H9 (cell line): ENCODE measurements around the gene DRICH1. TPM values are rescaled to one million over a fixed set of nuclear protein-coding genes. Genes with fewer than 3 reads are reported as not detected.

ENCODE experiments used
- DNase-seq: peaks from one replicate; pipeline ENCODE4 v3.0.0-alpha.2; 2017
- H2AFZ ChIP-seq: one replicate; pipeline ENCODE4 v1.6.1; 2013; ENCODE audit warnings: mild to moderate bottlenecking, low read length, control low read depth, moderate library complexity
- H2AK5ac ChIP-seq: 2 replicates; pipeline ENCODE4 v1.6.1; 2013; ENCODE audit warnings: low read length, control low read depth, mixed read lengths; ENCODE audit not compliant: insufficient read length
- H2BK120ac ChIP-seq: one replicate; pipeline ENCODE4 v1.6.1; 2013; ENCODE audit warnings: low read depth, mild to moderate bottlenecking, low read length, control low read depth, inconsistent platforms; ENCODE audit not compliant: poor library complexity, severe bottlenecking
- H2BK12ac ChIP-seq: 2 replicates; pipeline ENCODE4 v1.6.1; 2013; ENCODE audit warnings: low read length, control low read depth, mixed read lengths, low read depth; ENCODE audit not compliant: insufficient read length
- H2BK15ac ChIP-seq: 2 replicates; pipeline ENCODE4 v1.6.1; 2013; ENCODE audit warnings: low read depth, low read length, control low read depth
- H2BK20ac ChIP-seq: one replicate; pipeline ENCODE4 v1.6.1; 2013; ENCODE audit warnings: low read depth, mild to moderate bottlenecking, low read length, control low read depth, inconsistent platforms; ENCODE audit not compliant: poor library complexity, severe bottlenecking
- H2BK5ac ChIP-seq: 2 replicates; pipeline ENCODE4 v1.6.1; 2013; ENCODE audit warnings: low read length, control low read depth, mixed read lengths; ENCODE audit not compliant: insufficient read length
- H3K14ac ChIP-seq: 2 replicates; pipeline ENCODE4 v1.6.1; 2013; ENCODE audit warnings: low read length, control low read depth; ENCODE audit not compliant: insufficient read depth
- H3K18ac ChIP-seq: 2 replicates; pipeline ENCODE4 v1.6.1; 2013; ENCODE audit warnings: low read depth, mild to moderate bottlenecking, mixed read lengths, low read length, control low read depth; ENCODE audit not compliant: insufficient read length
- H3K23ac ChIP-seq: 2 replicates; pipeline ENCODE4 v1.6.1; 2013; ENCODE audit warnings: low read length, control low read depth, mixed read lengths, low read depth; ENCODE audit not compliant: insufficient read length
- H3K23me2 ChIP-seq: 2 replicates; pipeline ENCODE4 v1.6.1; 2013; ENCODE audit warnings: low read depth, mild to moderate bottlenecking, mixed read lengths, low read length, control low read depth; ENCODE audit not compliant: insufficient read length, poor library complexity, severe bottlenecking
- H3K27ac ChIP-seq: 2 replicates; pipeline ENCODE4 v1.5.1; 2013; ENCODE audit warnings: low read length, control low read depth, mixed read lengths, low read depth; ENCODE audit not compliant: insufficient read length
- H3K27me3 ChIP-seq: 2 replicates; pipeline ENCODE4 v1.6.1; 2013; ENCODE audit warnings: low read length, control low read depth, inconsistent platforms; ENCODE audit not compliant: insufficient read depth
- H3K4ac ChIP-seq: 2 replicates; pipeline ENCODE4 v1.6.1; 2013; ENCODE audit warnings: low read depth, mild to moderate bottlenecking, control low read depth, inconsistent platforms, low read length, moderate library complexity
- H3K4me1 ChIP-seq: 2 replicates; pipeline ENCODE4 v1.6.1; 2013; ENCODE audit warnings: low read length, control low read depth, inconsistent platforms; ENCODE audit not compliant: insufficient read depth
- H3K4me2 ChIP-seq: 2 replicates; pipeline ENCODE4 v1.6.1; 2013; ENCODE audit warnings: low read length, control low read depth, mixed read lengths; ENCODE audit not compliant: insufficient read length, insufficient read depth
- H3K56ac ChIP-seq: 2 replicates; pipeline ENCODE4 v1.6.1; 2013; ENCODE audit warnings: low read depth, mild to moderate bottlenecking, mixed read lengths, low read length, control low read depth; ENCODE audit not compliant: insufficient read length
- H3K79me1 ChIP-seq: 2 replicates; pipeline ENCODE4 v1.6.1; 2013; ENCODE audit warnings: low read depth, mild to moderate bottlenecking, moderate library complexity, low read length, control low read depth, inconsistent platforms; ENCODE audit not compliant: insufficient read depth, poor library complexity, severe bottlenecking
- H3K79me2 ChIP-seq: 2 replicates; pipeline ENCODE4 v1.6.1; 2013; ENCODE audit warnings: low read length, control low read depth, inconsistent platforms; ENCODE audit not compliant: insufficient read depth
- H3K9ac ChIP-seq: 2 replicates; pipeline ENCODE4 v1.6.1; 2013; ENCODE audit warnings: low read length, control low read depth, mixed read lengths; ENCODE audit not compliant: insufficient read length; ENCODE audit errors: extremely low read depth
- H3K9me3 ChIP-seq: one replicate; pipeline ENCODE4 v1.6.1; 2013; ENCODE audit warnings: low read depth, low read length, inconsistent platforms; ENCODE audit not compliant: control insufficient read depth
- H3T11ph ChIP-seq: one replicate; pipeline ENCODE4 v1.6.1; 2013; ENCODE audit warnings: mild to moderate bottlenecking, low read length, control low read depth, inconsistent platforms
- H4K20me1 ChIP-seq: one replicate; pipeline ENCODE4 v1.6.1; 2013; ENCODE audit not compliant: control insufficient read depth, insufficient read length, insufficient read depth
- H4K5ac ChIP-seq: 2 replicates; pipeline ENCODE4 v1.6.1; 2013; ENCODE audit warnings: low read depth, mild to moderate bottlenecking, mixed read lengths, low read length, control low read depth; ENCODE audit not compliant: insufficient read length
- H4K8ac ChIP-seq: replicated peaks from 2 replicates; pipeline ENCODE4 v1.6.1; 2013; ENCODE audit warnings: low read length, control low read depth, mixed read lengths, low read depth; ENCODE audit not compliant: insufficient read length
- H4K91ac ChIP-seq: 2 replicates; pipeline ENCODE4 v1.6.1; 2013; ENCODE audit warnings: low read depth, mild to moderate bottlenecking, moderate library complexity, mixed read lengths, low read length, control low read depth; ENCODE audit not compliant: insufficient read length
- H3K27ac Mint-ChIP-seq, 3 experiments: 2 replicates in 2 of 3; 3 replicates in 1 of 3; pipeline ENCODE4 v1.8.0; 2020 to 2021; ENCODE audit warnings: mixed read lengths in 3 of 3, mild to moderate bottlenecking in 1 of 3, moderate library complexity in 1 of 3
- H3K27me3 Mint-ChIP-seq: 2 replicates; pipeline ENCODE4 v1.8.0; 2021; ENCODE audit warnings: low read depth, mild to moderate bottlenecking, moderate library complexity, mixed read lengths
- H3K36me3 Mint-ChIP-seq, 3 experiments: 2 replicates in 2 of 3; 3 replicates in 1 of 3; pipeline ENCODE4 v1.8.0; 2020 to 2021; ENCODE audit warnings: low read depth in 3 of 3, mixed read lengths in 3 of 3; ENCODE audit not compliant: insufficient read depth in 1 of 3
- H3K4me1 Mint-ChIP-seq, 2 experiments: 2 replicates each; pipeline ENCODE4 v1.8.0; 2020; ENCODE audit warnings: mixed read lengths in 2 of 2
- H3K4me3 Mint-ChIP-seq, 2 experiments: 2 replicates in 1 of 2; 3 replicates in 1 of 2; pipeline ENCODE4 v1.8.0; 2020 to 2021; ENCODE audit warnings: mild to moderate bottlenecking in 2 of 2, mixed read lengths in 2 of 2, moderate library complexity in 1 of 2
- H3K9me3 Mint-ChIP-seq, 2 experiments: 2 replicates in 1 of 2; 3 replicates in 1 of 2; pipeline ENCODE4 v1.8.0; 2020; ENCODE audit warnings: mild to moderate bottlenecking in 2 of 2, mixed read lengths in 2 of 2, moderate library complexity in 1 of 2
- WGBS: extraction: QIAGEN DNeasy Blood & Tissue Kit; methylation state at CpG from one replicate; pipeline ENCODE4 v1.1.7; 2013; ENCODE audit warnings: missing lambda C conversion rate, low lambda C conversion rate, mixed read lengths; ENCODE audit not compliant: insufficient read length; ENCODE audit errors: extremely low coverage; 5-methylcytosine and 5-hydroxymethylcytosine counted together
- total RNA-seq: library from RNA; stranded (reverse); gene quantifications from 2 replicates; pipeline ENCODE4 v1.2.1, GENCODE V29; 2021
- TF ChIP-seq, protein P1 (sequence below): fragments of 200-600 bp; sonication (generic); conservative IDR thresholded peaks from 3 replicates; pipeline ENCODE4 v1.8.0; 2021; ENCODE audit warnings: antibody characterized with exemption, mild to moderate bottlenecking

Gene DRICH1
- total RNA-seq, 1 experiment from 2014 or later = not detected

- no peak overlapping the region; the same call in 1 of the 2 replicates for H3K14ac ChIP-seq
- no peak overlapping the region for H2AFZ ChIP-seq
- no peak overlapping the region for H3K4me2 ChIP-seq
- no peaks in the 10 kb centered on the region for H3K27me3 Mint-ChIP-seq
- no peaks in the 10 kb centered on the region for H3K27me3 ChIP-seq
- no peak overlapping the region for H3K23ac ChIP-seq
- no peaks in the 10 kb centered on the region for H3K9me3 Mint-ChIP-seq
- no peak overlapping the region for H4K8ac ChIP-seq
- H3K9me3 ChIP-seq = no peaks in the 10 kb centered on the region
- H2BK12ac ChIP-seq = no peak overlapping the region
- no peak overlapping the region for H2BK5ac ChIP-seq
- H2BK15ac ChIP-seq = no peak overlapping the region
- H2BK20ac ChIP-seq = no peak overlapping the region
- H3K4ac ChIP-seq = no peak overlapping the region
- H3K18ac ChIP-seq = no peak overlapping the region
- H3K36me3 Mint-ChIP-seq = peaks cover 2 to 7% (median 5%) of the 10 kb centered on the region in 3 experiments; a peak in 5 of 7 replicates
- no peak overlapping the region for H3K27ac Mint-ChIP-seq
- WGBS = no CpG with 5 or more reads among the region's 7 CpGs
- H3K23me2 ChIP-seq = no peaks in the 10 kb centered on the region
- H3T11ph ChIP-seq = no peak overlapping the region
- H2BK120ac ChIP-seq = no peak overlapping the region
- no peak overlapping the region for H3K9ac ChIP-seq
- H4K91ac ChIP-seq = no peak overlapping the region
- no peaks in the 10 kb centered on the region for H3K4me1 Mint-ChIP-seq
- no peak for DNase-seq
- H3K79me2 ChIP-seq = no peaks in the 10 kb centered on the region
- no peak overlapping the region for H2AK5ac ChIP-seq
- no peak overlapping the region for H3K4me3 Mint-ChIP-seq
- no peak overlapping the region for H3K27ac ChIP-seq
- H4K20me1 ChIP-seq = no peaks in the 10 kb centered on the region
- TF ChIP-seq, protein P1, sequence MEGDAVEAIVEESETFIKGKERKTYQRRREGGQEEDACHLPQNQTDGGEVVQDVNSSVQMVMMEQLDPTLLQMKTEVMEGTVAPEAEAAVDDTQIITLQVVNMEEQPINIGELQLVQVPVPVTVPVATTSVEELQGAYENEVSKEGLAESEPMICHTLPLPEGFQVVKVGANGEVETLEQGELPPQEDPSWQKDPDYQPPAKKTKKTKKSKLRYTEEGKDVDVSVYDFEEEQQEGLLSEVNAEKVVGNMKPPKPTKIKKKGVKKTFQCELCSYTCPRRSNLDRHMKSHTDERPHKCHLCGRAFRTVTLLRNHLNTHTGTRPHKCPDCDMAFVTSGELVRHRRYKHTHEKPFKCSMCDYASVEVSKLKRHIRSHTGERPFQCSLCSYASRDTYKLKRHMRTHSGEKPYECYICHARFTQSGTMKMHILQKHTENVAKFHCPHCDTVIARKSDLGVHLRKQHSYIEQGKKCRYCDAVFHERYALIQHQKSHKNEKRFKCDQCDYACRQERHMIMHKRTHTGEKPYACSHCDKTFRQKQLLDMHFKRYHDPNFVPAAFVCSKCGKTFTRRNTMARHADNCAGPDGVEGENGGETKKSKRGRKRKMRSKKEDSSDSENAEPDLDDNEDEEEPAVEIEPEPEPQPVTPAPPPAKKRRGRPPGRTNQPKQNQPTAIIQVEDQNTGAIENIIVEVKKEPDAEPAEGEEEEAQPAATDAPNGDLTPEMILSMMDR = no peak
- H3K4me1 ChIP-seq = no peaks in the 10 kb centered on the region
- H4K5ac ChIP-seq = no peak overlapping the region
- no peak overlapping the region for H3K56ac ChIP-seq
- H3K79me1 ChIP-seq = no peaks in the 10 kb centered on the region
These were observed 20.2 kb upstream of the DRICH1 start for GRCh38 chr22:23652286-23652685.
